NCI-H1417 treated with DMSO at 0.1 percent for 48 hours (cell line): ENCODE measurements around the gene MGST2.
"Not testable (repeated sequence)": the region's sequence is repeated elsewhere in the genome, so short reads cannot be mapped to it uniquely, and the experiment has no call there.

Experiments
- DNase-seq: peaks from one replicate; lab custom pipeline; 2025; lab: John Stamatoyannopoulos, UW

Gene MGST2

GRCh38 chr4:139669890-139670289 lies 4.3 kb downstream of the MGST2 start:
- DNase-seq: no peak

GRCh38 chr4:139670775-139671174 lies 5.2 kb downstream of the MGST2 start:
- DNase-seq: no peak

- no peak for DNase-seq
These were observed 6.6 kb downstream of the MGST2 start for GRCh38 chr4:139672215-139672614.

- DNase-seq: no peak
These were observed 7.1 kb downstream of the MGST2 start for GRCh38 chr4:139672732-139673131.

- no peak for DNase-seq
These were observed 9.4 kb downstream of the MGST2 start for GRCh38 chr4:139674875-139675550.

GRCh38 chr4:139675651-139676050 lies 10.0 kb downstream of the MGST2 start:
- DNase-seq: no peak

GRCh38 chr4:139676365-139676764 lies 10.7 kb downstream of the MGST2 start:
- no peak for DNase-seq

- DNase-seq: no peak
These were observed 11.4 kb downstream of the MGST2 start for GRCh38 chr4:139676913-139677585.

GRCh38 chr4:139682309-139682708 lies 16.7 kb downstream of the MGST2 start:
- no peak for DNase-seq

GRCh38 chr4:139682741-139683151 lies 17.1 kb downstream of the MGST2 start:
- DNase-seq: no peak

- DNase-seq: no peak
These were observed 18.7 kb downstream of the MGST2 start for GRCh38 chr4:139684351-139684750.

- no peak for DNase-seq
These were observed 19.6 kb downstream of the MGST2 start for GRCh38 chr4:139685180-139685579.

GRCh38 chr4:139686130-139686529 lies 20.5 kb downstream of the MGST2 start:
- DNase-seq: no peak

GRCh38 chr4:139686988-139687387 lies 21.4 kb downstream of the MGST2 start:
- DNase-seq: no peak

GRCh38 chr4:139689093-139689722 lies 23.6 kb downstream of the MGST2 start:
- DNase-seq: no peak

- DNase-seq: no peak
These were observed 24.8 kb downstream of the MGST2 start for GRCh38 chr4:139690419-139690818.

- DNase-seq: no peak
These were observed 26.8 kb downstream of the MGST2 start for GRCh38 chr4:139692309-139693012.

- no peak for DNase-seq
These were observed 29.0 kb downstream of the MGST2 start for GRCh38 chr4:139694522-139695107.

GRCh38 chr4:139696491-139696890 lies 30.9 kb downstream of the MGST2 start:
- DNase-seq: no peak

GRCh38 chr4:139698167-139698925 lies 32.7 kb downstream of the MGST2 start:
- DNase-seq: not testable (repeated sequence)

- no peak for DNase-seq
These were observed 34.9 kb downstream of the MGST2 start for GRCh38 chr4:139700568-139700967.
